B cell (primary cell): ENCODE data around the gene PLXDC1.

Source experiments
- CTCF ChIP-seq: fragments of 200-600 bp; IDR thresholded peaks from one replicate; pipeline ENCODE4 v1.8.0; 2022; ENCODE audit warnings: antibody characterized with exemption, mild to moderate bottlenecking
- EZH2 ChIP-seq: IDR thresholded peaks from 2 replicates; pipeline ENCODE4 v1.6.1; 2012; ENCODE audit warnings: borderline replicate concordance, low read depth, mild to moderate bottlenecking, moderate library complexity, low read length; ENCODE audit not compliant: insufficient read depth, poor library complexity, severe bottlenecking

- TF ChIP-seq CTCF (no peak), EZH2 (no peak)
Observed at GRCh38 chr17:39097150-39097519, 54.3 kb downstream of the PLXDC1 start.
